Mesenteric fat pad (tissue), 1 donor: ENCODE measurements around the gene RBM4. TPM values are rescaled to one million over a fixed set of nuclear protein-coding genes. Genes with fewer than 3 reads are reported as not detected.

Source experiments
- DNase-seq: peaks from one replicate; pipeline ENCODE4 v3.0.0-alpha.2; 2020; ENCODE audit warnings: low spot score
- total RNA-seq: library from RNA; stranded (reverse); fragmentation: NEBNext Ultra II Directional; extraction: Animal tissue kit (Norgen Biotek cat#: 25700); gene quantifications from one replicate; pipeline ENCODE4 v1.2.1, GENCODE V29; 2021
- donor health status: DM: yes; HTN: yes; CAD: no.

Gene RBM4
- total RNA-seq, 1 donor from 2014 or later: 95.7 TPM

DNA sequence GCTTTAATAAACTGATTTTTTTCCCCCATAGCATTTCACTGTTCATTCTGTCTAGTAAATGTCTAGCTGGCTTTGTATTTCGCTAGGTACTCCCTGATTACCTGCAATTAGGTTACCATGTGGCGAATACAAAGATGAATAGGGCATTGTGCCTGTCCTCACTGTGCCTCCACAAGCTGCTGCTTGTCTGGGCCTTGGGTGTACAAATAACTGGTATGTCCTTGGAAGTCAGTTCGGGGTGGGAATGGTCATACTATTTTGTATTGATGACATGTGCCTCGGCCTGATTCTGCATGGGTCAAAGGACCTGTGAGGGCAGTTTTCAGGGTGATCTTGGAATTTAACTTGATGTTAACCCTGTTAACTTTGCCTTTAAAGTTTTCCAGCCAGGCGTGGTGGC is 11.4 kb downstream of the RBM4 start:
- no peak for DNase-seq

DNA sequence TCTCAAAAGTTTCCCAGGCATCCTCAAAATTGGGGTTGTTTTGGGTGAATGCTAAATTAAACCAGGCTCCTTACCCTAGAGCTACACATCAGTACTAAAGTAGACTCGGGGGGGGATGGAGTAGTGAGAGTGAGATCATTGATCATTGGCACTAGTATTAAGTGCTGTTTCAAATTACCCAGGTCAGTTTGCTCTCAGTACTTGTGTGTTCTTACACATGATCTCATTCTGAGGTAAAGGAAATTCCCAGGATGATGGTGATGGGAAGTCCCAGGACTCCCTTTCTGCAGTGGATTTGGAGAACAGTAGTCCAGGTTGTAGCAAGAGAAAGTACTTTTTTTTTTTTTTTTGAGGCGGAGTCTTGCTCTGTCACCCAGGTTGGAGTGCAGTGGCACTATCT is 12.5 kb downstream of the RBM4 start:
- DNase-seq: no peak

DNA sequence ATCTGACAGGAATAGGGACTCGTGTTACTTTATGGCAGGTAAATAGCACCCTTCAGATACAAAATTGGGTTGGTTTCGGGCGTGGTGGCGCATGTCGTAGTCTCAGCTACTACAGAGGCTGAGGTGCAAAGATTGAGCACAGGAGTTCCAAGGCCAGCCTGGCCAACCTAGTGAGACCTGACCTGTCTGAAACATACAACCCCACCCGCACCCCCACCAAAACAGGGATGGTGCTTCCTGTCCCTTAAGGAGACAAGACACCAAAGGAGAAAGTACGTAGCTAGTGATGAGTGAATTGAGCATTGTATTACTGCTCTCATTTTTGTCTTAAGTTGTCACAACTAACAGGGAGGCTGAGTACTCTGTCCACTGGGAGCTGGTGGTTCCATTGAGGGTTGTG is 14.1 kb downstream of the RBM4 start:
- DNase-seq: no peak

GRCh38 chr11:66653123-66653522 is 14.6 kb downstream of the RBM4 start:
- DNase-seq: no peak

- no peak for DNase-seq
Measured at GRCh38 chr11:66659763-66660162, 21.3 kb downstream of the RBM4 start.

- no peak for DNase-seq
Measured at GRCh38 chr11:66663741-66664296, 25.3 kb downstream of the RBM4 start.

- no peak for DNase-seq
Measured at GRCh38 chr11:66665369-66665768, 26.9 kb downstream of the RBM4 start.

DNA sequence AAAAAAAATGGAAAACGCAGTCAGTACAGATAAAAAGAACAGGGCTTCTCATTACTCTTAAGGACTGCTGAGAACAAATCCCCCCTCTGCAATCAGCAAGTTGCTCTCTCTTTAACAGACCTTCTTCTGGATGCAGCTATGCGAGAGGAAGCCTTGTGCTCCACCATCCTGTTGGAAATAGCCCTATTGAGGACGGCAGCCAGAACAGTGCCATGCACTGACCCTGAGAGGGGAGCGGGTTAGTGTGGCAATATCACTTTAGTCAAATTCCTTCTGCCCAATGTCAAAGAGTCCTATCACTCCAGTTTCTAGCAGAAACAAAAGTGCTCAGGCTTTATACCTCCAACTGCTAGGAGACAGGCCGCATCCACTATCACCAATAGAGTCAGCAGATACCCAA is 32.3 kb downstream of the RBM4 start:
- peak; percentile 35 for DNase-seq

GRCh38 chr11:66674964-66675602 is 36.6 kb downstream of the RBM4 start:
- DNase-seq: no peak

- DNase-seq: peak; percentile 43
Measured at GRCh38 chr11:66676282-66676919, 37.9 kb downstream of the RBM4 start.

GRCh38 chr11:66676931-66677598 is 38.6 kb downstream of the RBM4 start:
- peak; percentile 24 for DNase-seq

GRCh38 chr11:66677599-66678375 is 39.3 kb downstream of the RBM4 start, which contains the start of gene RBM4B:
RBM4B (minus strand) TSS chr11:66677887; CDS start chr11:66677079, 808 bp downstream.
- DNase-seq: peak; percentile 99

GRCh38 chr11:66680966-66681645 is 42.6 kb downstream of the RBM4 start:
- DNase-seq: peak; percentile 69

DNA sequence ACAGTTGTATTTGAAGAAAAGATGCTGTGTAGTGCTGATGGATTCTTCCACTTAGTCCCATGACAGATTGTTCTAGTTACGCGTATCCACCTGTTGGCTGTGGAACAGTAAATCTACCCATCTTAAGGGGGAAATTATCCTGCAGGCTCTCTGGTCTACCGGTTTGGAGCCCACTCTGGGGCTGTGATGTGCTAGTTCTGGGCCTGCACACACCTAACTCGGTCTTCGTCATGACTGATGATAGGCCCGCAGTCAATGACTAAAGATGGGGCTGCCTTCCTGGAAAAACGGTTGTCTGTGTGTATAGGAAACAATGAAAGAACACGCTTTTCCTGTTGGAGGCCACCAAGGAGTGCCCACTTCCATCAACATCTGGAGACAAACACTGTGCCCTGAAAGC is 45.4 kb downstream of the RBM4 start:
- DNase-seq: peak; percentile 55

GRCh38 chr11:66684635-66685034 is 46.1 kb downstream of the RBM4 start:
- DNase-seq: peak; percentile 26

DNA sequence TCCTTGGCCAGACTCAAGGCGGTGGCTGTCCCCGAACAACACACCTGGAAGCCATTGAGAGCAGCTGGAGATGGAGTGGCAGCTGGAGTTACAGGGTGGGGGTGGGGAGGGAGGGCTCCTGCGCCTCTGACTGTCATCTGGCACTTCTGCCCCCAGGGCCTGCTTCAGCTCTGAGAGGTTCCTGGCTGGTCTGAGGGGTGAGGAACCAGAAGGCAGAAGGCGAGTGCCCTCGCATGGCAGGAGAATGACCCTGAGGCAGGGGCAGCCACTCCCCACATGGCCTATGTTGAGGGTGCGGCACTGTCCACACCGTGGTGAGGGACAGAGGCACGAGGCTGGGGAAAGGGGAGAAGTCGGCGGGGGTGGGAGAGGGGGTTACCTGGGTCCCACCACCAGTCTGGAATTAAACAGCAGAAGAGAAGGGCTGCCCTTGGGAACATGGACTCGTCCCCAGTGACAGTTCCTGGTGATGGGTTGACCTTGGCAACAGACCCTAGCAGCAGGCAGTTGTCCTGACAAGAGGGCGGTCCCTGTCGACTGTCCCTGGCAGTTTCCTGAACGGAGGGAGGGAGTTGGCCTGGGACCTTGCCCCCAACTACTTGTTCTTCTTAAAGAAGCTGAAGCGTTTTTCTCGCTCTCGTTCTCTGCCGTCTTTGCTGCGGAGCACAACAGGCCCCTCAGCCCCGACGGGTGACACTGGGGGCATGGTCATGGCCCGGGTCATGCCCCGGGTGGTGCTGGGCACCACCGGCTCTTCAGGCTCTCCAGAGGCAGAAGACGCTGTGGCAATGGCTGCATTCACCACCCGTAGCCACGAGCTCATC is 47.0 kb downstream of the RBM4 start:
- peak; percentile 82 for DNase-seq

DNA sequence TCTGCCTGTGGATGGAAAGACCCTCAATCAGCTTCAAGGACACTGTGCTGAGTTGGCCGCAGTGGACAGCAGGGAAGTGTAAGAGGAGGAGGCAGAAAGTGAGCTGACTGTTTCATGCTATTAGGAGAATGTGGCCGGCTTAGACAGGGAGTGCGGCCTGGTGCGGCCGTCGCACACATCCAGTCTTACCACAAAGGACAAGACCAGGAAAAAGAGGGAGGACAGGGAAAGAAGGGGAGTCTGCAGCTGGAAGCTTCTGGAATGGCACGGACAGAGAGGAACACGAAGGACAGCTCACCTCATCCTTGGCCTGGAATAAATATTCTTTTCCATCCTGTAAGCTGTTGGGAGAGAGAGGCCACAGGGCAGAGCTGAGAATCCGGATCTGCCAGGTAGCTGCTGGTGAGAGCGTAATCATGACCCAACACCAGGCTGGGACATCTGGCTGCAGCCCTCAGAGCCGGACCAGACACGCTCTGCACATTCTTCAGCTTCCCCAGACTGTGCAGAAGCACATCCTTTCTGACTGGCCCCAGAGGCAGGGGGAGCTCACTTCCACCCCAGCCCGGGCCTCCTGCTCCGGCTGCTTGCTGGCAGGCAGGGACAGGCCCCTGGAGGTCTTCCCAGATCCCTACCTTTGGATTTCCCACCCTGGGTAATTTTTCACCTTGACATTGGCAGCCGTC is 47.7 kb downstream of the RBM4 start:
- peak; percentile 57 for DNase-seq

DNA sequence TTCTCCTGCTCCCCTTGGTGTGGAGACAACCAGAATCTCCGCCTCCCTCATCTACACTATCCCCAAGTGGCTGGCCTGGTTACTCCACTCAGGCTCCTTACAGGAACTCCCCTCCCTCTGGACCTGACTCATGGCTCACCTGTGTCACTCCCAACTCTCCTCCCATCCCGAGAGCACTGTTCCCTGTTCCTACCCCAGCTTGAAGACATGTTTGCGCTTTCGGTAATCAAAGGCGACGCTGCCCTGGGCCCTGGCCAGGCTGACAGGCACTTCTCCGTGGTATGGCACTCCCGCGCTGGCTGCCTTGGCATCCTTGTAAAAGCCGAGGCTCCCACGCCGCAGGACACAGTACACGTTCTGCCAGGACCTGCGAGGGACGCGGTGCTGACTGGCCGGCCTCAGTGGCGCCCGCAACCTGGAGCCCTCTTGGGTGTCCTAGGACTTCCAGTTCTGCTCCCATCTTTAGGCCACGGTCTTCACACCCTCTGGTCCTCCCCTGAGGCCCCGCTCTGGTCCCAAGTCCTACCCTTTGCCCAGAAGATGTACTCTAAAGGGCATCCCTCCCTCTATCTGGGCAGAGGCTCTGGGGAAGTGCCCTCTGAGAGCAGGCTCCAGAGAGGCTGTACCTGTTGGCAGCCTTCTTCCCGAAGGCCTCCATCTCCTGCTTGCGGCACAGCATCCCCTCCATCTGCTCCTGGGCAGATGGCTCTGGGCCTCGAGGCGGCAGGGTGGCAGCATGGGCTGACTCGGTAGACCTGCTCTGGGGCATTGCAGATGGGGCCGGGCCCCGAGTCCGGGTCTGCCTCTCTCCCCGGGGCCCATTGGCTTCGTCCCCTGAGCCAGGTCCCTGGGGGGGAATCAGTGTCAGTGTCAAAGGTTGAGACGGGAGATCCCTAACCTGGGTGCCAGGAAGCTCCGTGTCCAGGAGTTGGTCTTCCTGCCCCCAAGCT is 48.6 kb downstream of the RBM4 start:
- peak; percentile 86 for DNase-seq
